HG02981 (cell line): ENCODE results near the gene SMPD3.

Source experiments
- ATAC-seq: cut with Tn5 transposase; IDR thresholded peaks from one replicate; pipeline ENCODE4 v1.9.1; 2021; ENCODE audit warnings: mild to moderate bottlenecking, moderate library complexity; ENCODE audit not compliant: unreplicated experiment

SMPD3 gene

GRCh38 chr16:68343137-68343536, 105.2 kb downstream of the SMPD3 start:
- no peak for ATAC-seq

GRCh38 chr16:68342620-68343019, 105.7 kb downstream of the SMPD3 start:
- no peak for ATAC-seq

GRCh38 chr16:68339214-68339613, 109.1 kb downstream of the SMPD3 start:
- no peak for ATAC-seq

GRCh38 chr16:68338326-68339119, 109.8 kb downstream of the SMPD3 start:
- ATAC-seq, result no peak

GRCh38 chr16:68335175-68335574, 113.1 kb downstream of the SMPD3 start:
- no peak for ATAC-seq

GRCh38 chr16:68332411-68333121, 115.7 kb downstream of the SMPD3 start:
- ATAC-seq, result no peak

GRCh38 chr16:68331879-68332410, 116.4 kb downstream of the SMPD3 start:
- ATAC-seq, result no peak

- ATAC-seq, result no peak
These were observed 119.4 kb downstream of the SMPD3 start for GRCh38 chr16:68328860-68329390.

- peak; percentile 63 for ATAC-seq
These were observed 120.0 kb downstream of the SMPD3 start for GRCh38 chr16:68328151-68328859.

- no peak for ATAC-seq
These were observed 123.4 kb downstream of the SMPD3 start for GRCh38 chr16:68324780-68325357.

- ATAC-seq, result no peak
These were observed 124.0 kb downstream of the SMPD3 start for GRCh38 chr16:68324336-68324735.

GRCh38 chr16:68319185-68319908, 129.0 kb downstream of the SMPD3 start:
- ATAC-seq, result no peak

- ATAC-seq, result no peak
These were observed 135.2 kb downstream of the SMPD3 start for GRCh38 chr16:68313116-68313515.

GRCh38 chr16:68310774-68311511, 137.4 kb downstream of the SMPD3 start, which contains the start of the genes PRMT7 and SLC7A6OS:
PRMT7 (plus strand) TSS chr16:68311019; CDS start chr16:68315980, 4,961 bp downstream.
SLC7A6OS (minus strand) TSS chr16:68310946; CDS start chr16:68310926, 20 bp downstream.
- ATAC-seq, result peak; percentile 96

- peak; percentile 27 for ATAC-seq
These were observed 137.9 kb downstream of the SMPD3 start for GRCh38 chr16:68310437-68310773.

GRCh38 chr16:68309799-68310198, 138.5 kb downstream of the SMPD3 start:
- no peak for ATAC-seq
